K562 (cell line): ENCODE measurements around the gene IRAK2. TPM values are rescaled to one million over a fixed set of nuclear protein-coding genes. Genes with fewer than 3 reads are reported as not detected.
A peak's percentile ranks its signal among the peaks of the same experiment; 100 is the strongest.

Source experiments
- ATAC-seq: fragments of 200-7000 bp; cut with Tn5 transposase; 3 replicates; pipeline ENCODE4 v1.9.1; 2020; ENCODE audit warnings: moderate library complexity
- BruUV-seq: library from RNA; stranded (reverse); fragments of 400-500 nt; replicated peaks from 2 replicates; lab custom pipeline; 2021; lab: Mats Ljungman, UMichigan
- CTCF ChIA-PET: fragments of 300-600 bp; formaldehyde crosslinking; extraction: SDS; loops from one replicate; lab custom pipeline; 2021; ENCODE audit warnings: low intra/inter-chr PET ratio; lab: Yijun Ruan, JAX
- POLR2A ChIA-PET: fragments of 300-600, 350-650 bp; sonication (Branson Sonifier 250); formaldehyde crosslinking; extraction: SDS; loops from one replicate; lab custom pipeline; 2021; ENCODE audit warnings: antibody characterized with exemption, inconsistent platforms; lab: Yijun Ruan, JAX
- DNase-seq, 4 experiments: peaks; one replicate each; pipeline versions ENCODE4 v3.0.0 to v3.0.0-alpha.2; 2011 to 2018; ENCODE audit warnings: low spot score in 3 of 4, mixed read lengths in 3 of 4; ENCODE audit errors: extremely low read depth in 1 of 4
- FAIRE-seq: peaks from 2 replicates; lab custom pipeline; 2011; peaks lifted over from hg19 to GRCh38; lab: Jason Lieb, UNC
- H2AFZ ChIP-seq: 2 replicates; pipeline ENCODE4 v1.6.0; 2011; ENCODE audit warnings: low read depth, low read length, control low read depth, inconsistent platforms
- H3K27ac ChIP-seq: fragments of 200-600 bp; 3 replicates; pipeline ENCODE4 v1.8.0; 2011; ENCODE audit warnings: low read depth, mild to moderate bottlenecking, control low read depth, inconsistent platforms, low read length, moderate library complexity, mixed read lengths; ENCODE audit errors: extremely low read depth
- H3K27me3 ChIP-seq, 2 experiments: fragments of 300-600 bp in 1 of 2; 2 replicates in 1 of 2; 3 replicates in 1 of 2; pipeline versions ENCODE4 v1.6.0 to v1.8.0; 2011; ENCODE audit warnings: inconsistent platforms in 2 of 2, low read length in 2 of 2, mild to moderate bottlenecking in 1 of 2, mixed read lengths in 1 of 2, moderate library complexity in 1 of 2; ENCODE audit not compliant: control insufficient read depth in 2 of 2, insufficient read depth in 2 of 2
- H3K36me3 ChIP-seq: fragments of 300-600 bp; 3 replicates; pipeline ENCODE4 v1.8.0; 2011; ENCODE audit warnings: mild to moderate bottlenecking, low read length, inconsistent platforms; ENCODE audit not compliant: control insufficient read depth, insufficient read depth
- H3K4me1 ChIP-seq, 2 experiments: fragments of 200-600 bp in 1 of 2; replicated peaks in 1 of 2; 2 replicates in 1 of 2; 3 replicates in 1 of 2; pipeline versions ENCODE4 v1.5.1 to v1.8.0; 2011; ENCODE audit warnings: inconsistent platforms in 2 of 2, low read length in 2 of 2, mild to moderate bottlenecking in 1 of 2, mixed read lengths in 1 of 2, moderate library complexity in 1 of 2; ENCODE audit not compliant: control insufficient read depth in 2 of 2, insufficient read depth in 2 of 2
- H3K4me2 ChIP-seq: 2 replicates; pipeline ENCODE4 v1.6.1; 2011; ENCODE audit warnings: low read length, control low read depth, inconsistent platforms, mixed read lengths; ENCODE audit not compliant: insufficient read depth
- H3K4me3 ChIP-seq: fragments of 200-600 bp; sonication (generic), shearing (Covaris generic); 2 replicates; pipeline ENCODE4 v1.5.1; 2016; ENCODE audit warnings: control low read depth, inconsistent platforms
- H3K79me2 ChIP-seq: fragments of 200-600 bp; 3 replicates; pipeline ENCODE4 v1.8.0; 2011; ENCODE audit warnings: low read length, inconsistent platforms; ENCODE audit not compliant: control insufficient read depth, insufficient read depth
- H3K9ac ChIP-seq, 2 experiments: 2 replicates each; pipeline versions ENCODE4 v1.6.0 to v1.6.1; 2011; ENCODE audit warnings: low read depth in 2 of 2, low read length in 2 of 2, control low read depth in 1 of 2, inconsistent platforms in 1 of 2, mild to moderate bottlenecking in 1 of 2, mixed read lengths in 1 of 2; ENCODE audit not compliant: insufficient read depth in 1 of 2
- H3K9me1 ChIP-seq: one replicate; pipeline ENCODE4 v1.6.0; 2011; ENCODE audit warnings: inconsistent platforms, mild to moderate bottlenecking, low read length, moderate library complexity; ENCODE audit not compliant: control insufficient read depth, insufficient read depth
- H3K9me3 ChIP-seq: replicated peaks from 2 replicates; pipeline ENCODE4 v1.5.1; 2011; ENCODE audit warnings: low read depth, low read length, inconsistent platforms; ENCODE audit not compliant: control insufficient read depth, insufficient read depth
- H4K20me1 ChIP-seq: replicated peaks from 2 replicates; pipeline ENCODE4 v1.6.1; 2011; ENCODE audit warnings: low read length, inconsistent platforms, mixed read lengths; ENCODE audit not compliant: control insufficient read depth, insufficient read depth
- BCOR ChIP-seq: fragments of 450-650 bp; IDR thresholded peaks from 2 replicates; pipeline ENCODE4 v1.6.1; 2016
- DNMT1 ChIP-seq: fragments of 450-650 bp; IDR thresholded peaks from 2 replicates; pipeline ENCODE4 v1.6.1; 2016; ENCODE audit warnings: antibody characterized with exemption, mild to moderate bottlenecking
- EHMT2 ChIP-seq: fragments of 450-650 bp; IDR thresholded peaks from 2 replicates; pipeline ENCODE4 v1.6.1; 2018; ENCODE audit warnings: antibody characterized with exemption
- FOXP4 ChIP-seq: sonication (generic); formaldehyde crosslinking; IDR thresholded peaks from 2 replicates; pipeline ENCODE4 v1.8.0; 2022; ENCODE audit warnings: mild to moderate bottlenecking, missing genetic modification reagents, borderline replicate concordance
- HDAC6 ChIP-seq: IDR thresholded peaks from 2 replicates; pipeline ENCODE4 v1.6.1; 2012; ENCODE audit warnings: low read depth, mild to moderate bottlenecking, control low read depth, inconsistent platforms, low read length, moderate library complexity
- HMGN3 ChIP-seq: IDR thresholded peaks from 2 replicates; pipeline ENCODE4 v1.6.1; 2011; ENCODE audit warnings: borderline replicate concordance, low read depth, mild to moderate bottlenecking, mixed read lengths, low read length; ENCODE audit not compliant: insufficient read length; ENCODE audit errors: extremely low read depth
- HMGXB4 ChIP-seq: sonication (generic); formaldehyde crosslinking; IDR thresholded peaks from 2 replicates; pipeline ENCODE4 v1.8.1; 2023; ENCODE audit warnings: mild to moderate bottlenecking, missing genetic modification reagents
- KDM1A ChIP-seq, 2 experiments: fragments of 450-650 bp; IDR thresholded peaks; 2 replicates each; pipeline ENCODE4 v1.6.1; 2016; ENCODE audit warnings: mild to moderate bottlenecking in 2 of 2
- MAFF ChIP-seq: IDR thresholded peaks from 2 replicates; pipeline ENCODE4 v1.6.1; 2012; ENCODE audit warnings: low read length, improper control_type of control experiment
- PTRF ChIP-seq: fragments of 450-650 bp; IDR thresholded peaks from 2 replicates; pipeline ENCODE4 v1.6.1; 2016; ENCODE audit warnings: mild to moderate bottlenecking, missing genetic modification characterization, missing compliant biosample characterization
- RBM25 ChIP-seq: fragments of 200-400 bp; formaldehyde crosslinking; IDR thresholded peaks from 2 replicates; pipeline ENCODE4 v1.6.1; 2018; ENCODE audit warnings: low read length, low read depth, moderate library complexity; ENCODE audit not compliant: severe bottlenecking
- SP1 ChIP-seq: sonication (generic); formaldehyde crosslinking; IDR thresholded peaks from 2 replicates; pipeline ENCODE4 v1.8.1; 2022; ENCODE audit warnings: mild to moderate bottlenecking, missing genetic modification reagents
- TAF9B ChIP-seq: fragments of 450-650 bp; IDR thresholded peaks from 2 replicates; pipeline ENCODE4 v1.6.1; 2018; ENCODE audit warnings: mild to moderate bottlenecking; ENCODE audit not compliant: partially characterized antibody
- WGBS: fragments of 100-300 bp; shearing (Covaris generic); methylation state at CpG from one replicate; pipeline ENCODE4 v1.1.6; 2016; ENCODE audit warnings: low coverage, mixed read lengths; ENCODE audit not compliant: insufficient coverage; ENCODE audit errors: missing lambda C conversion rate; 5-methylcytosine and 5-hydroxymethylcytosine counted together
- in situ Hi-C: fragments of 300-500 bp; cut with MboI; formaldehyde crosslinking; loops from 4 replicates; pipeline ENCODE4 v1.15.0; 2018; ENCODE audit warnings: inconsistent platforms, mixed read lengths
- intact Hi-C: fragments of 100-400 bp; cut with micrococcal nuclease; formaldehyde crosslinking; loops from 2 replicates; pipeline ENCODE4 v1.14.2; 2022
- polyA plus RNA-seq, 8 experiments: library from polyadenylated mRNA; depleted of rRNA in 4 of 8; stranded (reverse) in 5 of 8; unstranded in 3 of 8; fragments of >200 nt; fragmentation: Nextera tagmentation in 2 of 8; fragmentation: Illumina TruSeq in 1 of 8; extraction: Ambion mirVana in 2 of 8; extraction: Trizol in 1 of 8; gene quantifications; 2 replicates each; pipeline versions ENCODE4 v1.2.1 to v1.2.3, GENCODE V29; 2011 to 2014; ENCODE audit warnings: inconsistent platforms in 1 of 8, missing spikeins in 1 of 8
- total RNA-seq, 7 experiments: library from RNA; depleted of rRNA in 6 of 7; stranded (reverse); fragments of >200 nt in 6 of 7; fragmentation: Illumina TruSeq in 2 of 7; extraction: Trizol in 2 of 7; gene quantifications; 2 replicates each; pipeline versions ENCODE4 v1.2.1 to v1.2.3, GENCODE V29; 2011 to 2021; ENCODE audit warnings: low replicate concordance in 1 of 7

The IRAK2 gene
- total and polyA plus RNA-seq, 9 of the 15 experiments (the other 6 are each of a cell fraction or from before 2014, with no cell fraction given): 0.42 to 4.4 (median 2.7) TPM

DNA sequence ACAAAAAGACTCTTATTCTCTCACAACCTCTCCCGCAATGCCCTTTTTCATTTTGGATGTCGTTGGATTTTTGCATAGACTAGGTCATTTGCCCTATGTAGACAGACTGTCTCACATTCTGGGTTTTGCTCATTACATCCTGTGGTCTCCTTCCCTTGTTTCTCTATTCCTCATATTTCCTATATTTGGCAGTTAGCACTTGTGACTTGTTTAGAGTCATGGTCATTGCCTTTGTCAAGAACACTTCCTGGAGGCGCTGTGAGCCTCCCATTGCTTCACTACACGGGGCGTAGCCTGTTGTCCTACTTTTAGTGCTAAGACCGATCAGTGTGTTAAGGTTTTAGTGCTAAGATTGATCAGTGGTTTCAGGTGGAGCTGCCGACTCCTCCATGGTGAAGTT, 67.4 kb downstream of the IRAK2 start:
- in situ Hi-C loops: no loop called here
- peaks cover 7 to 10% of the 10 kb centered on the region in 2 experiments; a peak in 4 of 5 replicates for H3K4me1 ChIP-seq
- ATAC-seq: no peak
- no peaks in the 10 kb centered on the region for H4K20me1 ChIP-seq
- peak overlapping the region; percentile 22; the same call in 1 of the 2 replicates for H2AFZ ChIP-seq
- peaks cover 2% of the 10 kb centered on the region; the same call in 1 of the 2 replicates for H3K9me3 ChIP-seq
- ChIA-PET POLR2A (interaction anchor here (0.6 to 0.9 kb wide), 2 partner anchors 22 to 86 kb away, joined by 3 read pairs; no protein-coding TSS in a partner anchor), CTCF (no interaction called here)
- no peak for FAIRE-seq
- no peaks in the 10 kb centered on the region for H3K27me3 ChIP-seq
- no TSS peak for BruUV-seq
- no peaks in the 10 kb centered on the region for H3K9me1 ChIP-seq
- 74% methylated on average over 7 of the region's 7 CpGs for WGBS
- H3K79me2 ChIP-seq: no peaks in the 10 kb centered on the region
- intact Hi-C loops: no loop called here
- no peak overlapping the region for H3K4me2 ChIP-seq
- TF ChIP-seq DNMT1 (no peak), EHMT2 (0 out of 2 replicates have a peak, but pooled peaks have one; percentile 21), MAFF (no peak)
- H3K36me3 ChIP-seq: no peaks in the 10 kb centered on the region; the same call in 2 of the 3 replicates
- no peak overlapping the region; the same call in 2 of the 3 replicates for H3K27ac ChIP-seq
- no peak overlapping the region for H3K4me3 ChIP-seq
- no peak overlapping the region for H3K9ac ChIP-seq
- peak in 1 of 4 experiments; percentile 4 for DNase-seq

- ATAC-seq: no peak
- peak overlapping the region in 1 of 2 experiments; percentile 53; a peak in 1 of 4 replicates for H3K9ac ChIP-seq
- peaks cover 2% of the 10 kb centered on the region; the same call in 1 of the 2 replicates for H3K9me3 ChIP-seq
- in situ Hi-C loops (no loop called here), intact Hi-C loops (no loop called here)
- POLR2A ChIA-PET: interaction anchor here (0.6 kb wide), 1 partner anchor 10 kb away, joined by 3 read pairs; no protein-coding TSS in a partner anchor
- no peaks in the 10 kb centered on the region for H3K9me1 ChIP-seq
- 68% methylated on average over 13 of the region's 13 CpGs for WGBS
- H3K4me3 ChIP-seq: no peak overlapping the region
- H3K4me2 ChIP-seq: no peak overlapping the region
- H3K36me3 ChIP-seq: no peaks in the 10 kb centered on the region; the same call in 2 of the 3 replicates
- no peak overlapping the region for H3K27ac ChIP-seq
- peaks cover 6 to 10% of the 10 kb centered on the region in 2 experiments; a peak in 3 of 5 replicates for H3K4me1 ChIP-seq
- H3K27me3 ChIP-seq: no peaks in the 10 kb centered on the region
- 0 out of 2 replicates have a peak overlapping the region, but pooled peaks have one; percentile 1 for H2AFZ ChIP-seq
- BruUV-seq: no TSS peak
- no peak for DNase-seq
- FAIRE-seq: no peak
- CTCF ChIA-PET: no interaction called here
- no peaks in the 10 kb centered on the region for H4K20me1 ChIP-seq
- H3K79me2 ChIP-seq: no peaks in the 10 kb centered on the region
- TF ChIP-seq BCOR (peak; percentile 58), FOXP4 (CRISPR knock-in tag) (no peak), HMGXB4 (CRISPR knock-in tag) (no peak), SP1 (CRISPR knock-in tag) (no peak), HDAC6 (no peak), PTRF (tag) (no peak), TAF9B (no peak), RBM25 (peak; percentile 52), KDM1A (IDR thresholded peaks at IDR 0.05) (peak in 1 of 2 experiments; percentile 42; a peak in 1 of 4 replicates), HMGN3 (no peak)
These were observed 69.3 kb downstream of the IRAK2 start for GRCh38 chr3:10233988-10234387.
